ENCODE measurements around the gene TIGD7.
A peak's percentile ranks its signal among the peaks of the same experiment; 100 is the strongest.

Gene TIGD7

GRCh38 chr16:3283543-3284447 lies 21.4 kb downstream of the TIGD7 start:
- DNase-seq (ENCODE audit: low read depth): no peak
- no peak for TF ChIP-seq CTCF (conservative IDR thresholded peaks at IDR 0.05; ENCODE audit: control insufficient read depth, insufficient read depth, low read depth, low read length)
- peak overlapping the region; percentile 90 for H3K4me3 ChIP-seq (ENCODE audit: control insufficient read depth, low read depth, low read length)

GRCh38 chr16:3282730-3283542 lies 22.3 kb downstream of the TIGD7 start, which contains the start of gene ZNF263:
ZNF263 (plus strand) TSS chr16:3283491; CDS start chr16:3283819, 328 bp downstream.
- TF ChIP-seq CTCF (conservative IDR thresholded peaks at IDR 0.05; ENCODE audit: control insufficient read depth, insufficient read depth, low read depth, low read length): no peak
- peak within 1 kb of the TSS; percentile 90 for H3K4me3 ChIP-seq (ENCODE audit: control insufficient read depth, low read depth, low read length)
- peak; percentile 98 for DNase-seq (ENCODE audit: low read depth)

GRCh38 chr16:3282103-3282729 lies 23.0 kb downstream of the TIGD7 start:
- peak overlapping the region; percentile 90 for H3K4me3 ChIP-seq (ENCODE audit: control insufficient read depth, low read depth, low read length)
- no peak for DNase-seq (ENCODE audit: low read depth)
- TF ChIP-seq CTCF (conservative IDR thresholded peaks at IDR 0.05; ENCODE audit: control insufficient read depth, insufficient read depth, low read depth, low read length): no peak

GRCh38 chr16:3281222-3281820 lies 23.9 kb downstream of the TIGD7 start:
- no peak for DNase-seq (ENCODE audit: low read depth)
- TF ChIP-seq CTCF (conservative IDR thresholded peaks at IDR 0.05; ENCODE audit: control insufficient read depth, insufficient read depth, low read depth, low read length): no peak
- no peak overlapping the region for H3K4me3 ChIP-seq (ENCODE audit: control insufficient read depth, low read depth, low read length)

- H3K4me3 ChIP-seq (ENCODE audit: control insufficient read depth, low read depth, low read length): no peak overlapping the region
- DNase-seq (ENCODE audit: low read depth): no peak
- no peak for TF ChIP-seq CTCF (conservative IDR thresholded peaks at IDR 0.05; ENCODE audit: control insufficient read depth, insufficient read depth, low read depth, low read length)
These were observed 28.6 kb downstream of the TIGD7 start for GRCh38 chr16:3276679-3277078.

- DNase-seq (ENCODE audit: low read depth): no peak
- no peak for TF ChIP-seq CTCF (conservative IDR thresholded peaks at IDR 0.05; ENCODE audit: control insufficient read depth, insufficient read depth, low read depth, low read length)
- H3K4me3 ChIP-seq (ENCODE audit: control insufficient read depth, low read depth, low read length): no peak overlapping the region
These were observed 30.3 kb downstream of the TIGD7 start for GRCh38 chr16:3274947-3275346.
